HepG2 (cell line): ENCODE results near the gene PEAK1. TPM values are rescaled to one million over a fixed set of nuclear protein-coding genes. Genes with fewer than 3 reads are reported as not detected.

Experiments used
- ATAC-seq: fragments of 200-7000 bp; cut with Tn5 transposase; 3 replicates; pipeline ENCODE4 v1.9.1; 2020; ENCODE audit warnings: mild to moderate bottlenecking, moderate library complexity
- BruUV-seq: library from RNA; stranded (reverse); fragments of 400-500 nt; replicated peaks from 2 replicates; lab custom pipeline; 2021; lab: Mats Ljungman, UMichigan
- CTCF ChIA-PET: fragments of 300-600 bp; formaldehyde crosslinking; extraction: SDS; loops from one replicate; lab custom pipeline; 2021; ENCODE audit warnings: low total read pairs, inconsistent platforms, low intra/inter-chr PET ratio; lab: Yijun Ruan, JAX
- POLR2A ChIA-PET: fragments of 350-600 bp; sonication (Branson Sonifier 250); formaldehyde crosslinking; loops from one replicate; lab custom pipeline; 2020; ENCODE audit warnings: antibody characterized with exemption, inconsistent platforms; lab: Yijun Ruan, JAX
- DNase-seq: peaks from one replicate; pipeline ENCODE4 v3.0.0-alpha.2; 2015; ENCODE audit warnings: low spot score
- FAIRE-seq: peaks from 3 replicates; lab custom pipeline; 2011; peaks lifted over from hg19 to GRCh38; lab: Jason Lieb, UNC
- H2AFZ ChIP-seq: one replicate; pipeline ENCODE4 v1.6.1; 2011; ENCODE audit warnings: low read length, inconsistent platforms
- H3K27ac ChIP-seq: fragments of 300-600 bp; 3 replicates; pipeline ENCODE4 v1.8.0; 2011; ENCODE audit warnings: mixed run types, mild to moderate bottlenecking, mixed read lengths, low read length, inconsistent platforms; ENCODE audit not compliant: insufficient read depth; ENCODE audit errors: extremely low read length
- H3K27me3 ChIP-seq, 2 experiments: fragments of 200-600 bp in 1 of 2; 2 replicates in 1 of 2; 3 replicates in 1 of 2; pipeline versions ENCODE4 v1.6.0 to v1.8.0; 2011; ENCODE audit warnings: low read length in 2 of 2, mild to moderate bottlenecking in 2 of 2, moderate library complexity in 2 of 2, inconsistent platforms in 1 of 2; ENCODE audit not compliant: insufficient read depth in 2 of 2, control insufficient read depth in 1 of 2
- H3K36me3 ChIP-seq, 2 experiments: fragments of 200-600 bp in 1 of 2; replicated peaks in 1 of 2; 2 replicates in 1 of 2; 3 replicates in 1 of 2; pipeline versions ENCODE4 v1.5.1 to v1.8.0; 2011; ENCODE audit warnings: low read length in 2 of 2, inconsistent platforms in 1 of 2; ENCODE audit not compliant: insufficient read depth in 2 of 2, control insufficient read depth in 1 of 2
- H3K4me1 ChIP-seq: 2 replicates; pipeline ENCODE4 v1.5.1; 2012; ENCODE audit warnings: low read length, inconsistent platforms; ENCODE audit not compliant: insufficient read depth
- H3K4me2 ChIP-seq: 2 replicates; pipeline ENCODE4 v1.6.0; 2011; ENCODE audit warnings: low read depth, low read length, inconsistent platforms
- H3K4me3 ChIP-seq, 3 experiments: fragments of 200-600 bp in 1 of 3; sonication (generic), shearing (Covaris generic) in 1 of 3; replicated peaks in 1 of 3; 2 replicates each; pipeline ENCODE4 v1.5.1; 2011 to 2016; ENCODE audit warnings: low read length in 3 of 3, inconsistent platforms in 2 of 3, low read depth in 2 of 3, mild to moderate bottlenecking in 2 of 3, control low read depth in 1 of 3, mixed read lengths in 1 of 3; ENCODE audit not compliant: insufficient read depth in 1 of 3
- H3K79me2 ChIP-seq: one replicate; pipeline ENCODE4 v1.6.1; 2011; ENCODE audit warnings: low read length, inconsistent platforms; ENCODE audit not compliant: insufficient read depth
- H3K9ac ChIP-seq: 2 replicates; pipeline ENCODE4 v1.6.0; 2011; ENCODE audit warnings: mild to moderate bottlenecking, low read depth, low read length, inconsistent platforms; ENCODE audit not compliant: insufficient read depth
- H3K9me3 ChIP-seq: 2 replicates; pipeline ENCODE4 v1.5.1; 2012; ENCODE audit warnings: mild to moderate bottlenecking, low read length
- H4K20me1 ChIP-seq: 2 replicates; pipeline ENCODE4 v1.6.0; 2011; ENCODE audit warnings: inconsistent platforms, mild to moderate bottlenecking, low read length, moderate library complexity; ENCODE audit not compliant: insufficient read depth
- JUNB ChIP-seq: sonication (generic); formaldehyde crosslinking; IDR thresholded peaks from 2 replicates; pipeline ENCODE4 v1.8.0; 2022; ENCODE audit warnings: missing genetic modification reagents, mild to moderate bottlenecking, borderline replicate concordance
- MAFK ChIP-seq, 2 experiments: IDR thresholded peaks in 1 of 2; conservative IDR thresholded peaks in 1 of 2; 2 replicates each; pipeline ENCODE4 v1.6.1; 2011; ENCODE audit warnings: improper control_type of control experiment in 2 of 2, low read length in 2 of 2
- MTA1 ChIP-seq: sonication (generic); formaldehyde crosslinking; IDR thresholded peaks from 2 replicates; pipeline ENCODE4 v1.4.0; 2020; ENCODE audit warnings: missing genetic modification reagents, mild to moderate bottlenecking, borderline replicate concordance
- NFKB2 ChIP-seq: sonication (generic); formaldehyde crosslinking; IDR thresholded peaks from 2 replicates; pipeline ENCODE4 v1.4.0; 2020; ENCODE audit warnings: missing genetic modification reagents, borderline replicate concordance
- ONECUT2 ChIP-seq: sonication (generic); formaldehyde crosslinking; IDR thresholded peaks from 2 replicates; pipeline ENCODE4 v1.4.0; 2020; ENCODE audit warnings: missing genetic modification reagents
- SMAD3 ChIP-seq: sonication (generic); formaldehyde crosslinking; IDR thresholded peaks from 2 replicates; pipeline ENCODE4 v1.4.0; 2020; ENCODE audit warnings: missing genetic modification reagents
- THAP7 ChIP-seq: sonication (generic); formaldehyde crosslinking; IDR thresholded peaks from 2 replicates; pipeline ENCODE4 v1.8.1; 2023; ENCODE audit warnings: mild to moderate bottlenecking, missing genetic modification reagents
- ZNF501 ChIP-seq: sonication (generic); formaldehyde crosslinking; IDR thresholded peaks from 2 replicates; pipeline ENCODE4 v1.5.1; 2020; ENCODE audit warnings: mild to moderate bottlenecking, moderate library complexity, missing genetic modification reagents
- ZNF644 ChIP-seq: IDR thresholded peaks from 2 replicates; pipeline ENCODE4 v1.6.1; 2016; ENCODE audit warnings: low read depth
- ZNF713 ChIP-seq: sonication (generic); formaldehyde crosslinking; IDR thresholded peaks from 2 replicates; pipeline ENCODE4 v1.4.0; 2020; ENCODE audit warnings: mild to moderate bottlenecking, missing genetic modification reagents
- ZUFSP ChIP-seq: sonication (generic); formaldehyde crosslinking; IDR thresholded peaks from 2 replicates; pipeline ENCODE4 v1.9.0; 2021; ENCODE audit warnings: missing genetic modification reagents, mild to moderate bottlenecking, borderline replicate concordance
- WGBS: methylation state at CpG from one replicate; pipeline ENCODE4 v1.1.6; 2017; ENCODE audit warnings: low lambda C conversion rate; 5-methylcytosine and 5-hydroxymethylcytosine counted together
- in situ Hi-C: cut with HindIII; loops from 2 replicates; pipeline ENCODE4 v1.10.0; 2017; ENCODE audit warnings: low pct_unique_long_range_greater_than_20kb; ENCODE audit not compliant: extremely low pct_ligation_motif_present
- intact Hi-C: fragments of 100-400 bp; cut with micrococcal nuclease; formaldehyde crosslinking; loops from one replicate; pipeline ENCODE4 v1.10.0; 2022; ENCODE audit not compliant: unreplicated experiment
- polyA plus RNA-seq, 8 experiments: library from polyadenylated mRNA; depleted of rRNA in 3 of 8; stranded (reverse) in 7 of 8; unstranded in 1 of 8; fragments of >200 nt; fragmentation: Illumina TruSeq in 4 of 8; extraction: Trizol in 4 of 8; gene quantifications; 2 replicates each; pipeline versions ENCODE4 v1.2.1 to v1.2.3, GENCODE V29; 2011 to 2016; ENCODE audit warnings: low read depth in 4 of 8, missing spikeins in 1 of 8, mixed read lengths in 1 of 8; ENCODE audit not compliant: insufficient read depth in 1 of 8
- total RNA-seq, 5 experiments: library from RNA; depleted of rRNA; stranded (reverse); fragments of >200 nt; fragmentation: Illumina TruSeq; extraction: Trizol; gene quantifications; 2 replicates each; pipeline ENCODE4 v1.2.3, GENCODE V29; 2016; ENCODE audit warnings: low read depth in 1 of 5
- TF ChIP-seq, protein P1 (sequence below): sonication (generic); formaldehyde crosslinking; conservative IDR thresholded peaks from 2 replicates; pipeline ENCODE4 v1.8.0; 2022; ENCODE audit warnings: mild to moderate bottlenecking, moderate library complexity, missing genetic modification reagents

PEAK1 gene
- total and polyA plus RNA-seq, 2 of the 13 experiments (the other 11 are each of a cell fraction or from before 2014, with no cell fraction given): 6.0 to 6.6 TPM

GRCh38 chr15:77418391-77418965, 1.4 kb downstream of the PEAK1 start (continued):
- TF ChIP-seq, protein P1, sequence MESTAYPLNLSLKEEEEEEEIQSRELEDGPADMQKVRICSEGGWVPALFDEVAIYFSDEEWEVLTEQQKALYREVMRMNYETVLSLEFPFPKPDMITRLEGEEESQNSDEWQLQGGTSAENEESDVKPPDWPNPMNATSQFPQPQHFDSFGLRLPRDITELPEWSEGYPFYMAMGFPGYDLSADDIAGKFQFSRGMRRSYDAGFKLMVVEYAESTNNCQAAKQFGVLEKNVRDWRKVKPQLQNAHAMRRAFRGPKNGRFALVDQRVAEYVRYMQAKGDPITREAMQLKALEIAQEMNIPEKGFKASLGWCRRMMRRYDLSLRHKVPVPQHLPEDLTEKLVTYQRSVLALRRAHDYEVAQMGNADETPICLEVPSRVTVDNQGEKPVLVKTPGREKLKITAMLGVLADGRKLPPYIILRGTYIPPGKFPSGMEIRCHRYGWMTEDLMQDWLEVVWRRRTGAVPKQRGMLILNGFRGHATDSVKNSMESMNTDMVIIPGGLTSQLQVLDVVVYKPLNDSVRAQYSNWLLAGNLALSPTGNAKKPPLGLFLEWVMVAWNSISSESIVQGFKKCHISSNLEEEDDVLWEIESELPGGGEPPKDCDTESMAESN (CRISPR knock-in tag): no peak
- no peak for TF ChIP-seq ZNF713 (CRISPR knock-in tag)
- no peak for TF ChIP-seq MTA1 (CRISPR knock-in tag)
- no peak for TF ChIP-seq JUNB (CRISPR knock-in tag)
- TF ChIP-seq, all 625 proteins: peak for 0

DNA sequence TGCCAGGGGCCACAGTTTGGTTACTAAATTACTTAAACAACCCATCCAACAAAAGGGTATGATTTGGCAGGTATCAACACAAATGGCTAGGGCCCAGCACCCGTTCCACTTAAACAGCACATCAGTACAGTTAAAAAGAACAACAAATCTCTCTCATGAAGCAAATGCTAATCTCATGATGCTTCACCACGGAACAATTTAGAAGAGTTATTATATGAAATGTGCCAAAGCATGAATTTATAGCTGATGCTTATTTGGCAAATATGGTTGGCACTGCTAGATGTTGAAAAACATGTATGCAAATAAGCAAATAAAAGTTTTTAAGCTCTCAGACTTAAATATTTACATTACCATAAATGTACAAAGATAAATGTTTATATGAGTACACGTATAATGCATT, 2.3 kb downstream of the PEAK1 start:
- CTCF ChIA-PET: no interaction called here
- Histone ChIP-seq H3K79me2 (peaks cover 75% of the 10 kb centered on the region), H4K20me1 (peaks cover 9% of the 10 kb centered on the region; the same call in 1 of the 2 replicates)
- TF ChIP-seq MAFK (conservative IDR thresholded peaks at IDR 0.05 in 1 of 2, IDR thresholded peaks at IDR 0.05 in 1 of 2; ENCODE audit: low read length in 2 of 2): no peak
- TF ChIP-seq NFKB2 (CRISPR knock-in tag): no peak
- TF ChIP-seq JUNB (CRISPR knock-in tag): no peak
- no peak for TF ChIP-seq ZNF644 (CRISPR knock-in tag)
- TF ChIP-seq ONECUT2 (CRISPR knock-in tag): no peak
- no peak for TF ChIP-seq ZNF501 (CRISPR knock-in tag)
- TF ChIP-seq THAP7: no peak
- TF ChIP-seq SMAD3 (CRISPR knock-in tag): no peak
- no peak for TF ChIP-seq ZUFSP

More for the DNA sequence above, 2.3 kb downstream of the PEAK1 start:
- peaks cover 39% of the 10 kb centered on the region for H3K4me1 ChIP-seq
- intact Hi-C loops (no loop called here), in situ Hi-C loops (no loop called here)
- H3K9me3 ChIP-seq: no peaks in the 10 kb centered on the region
- no peaks in the 10 kb centered on the region; a peak in 2 of 5 replicates for H3K27me3 ChIP-seq
- H3K27ac ChIP-seq: no peak overlapping the region
- H3K36me3 ChIP-seq: no peaks in the 10 kb centered on the region
- 89% methylated on average over 3 of the region's 3 CpGs for WGBS
- H3K9ac ChIP-seq: no peak overlapping the region
- no TSS peak for BruUV-seq
- POLR2A ChIA-PET: no interaction called here
- 0 out of 2 replicates have a peak overlapping the region, but pooled peaks have one; percentile 3 for H3K4me2 ChIP-seq
- no peak overlapping the region for H2AFZ ChIP-seq
- no peak overlapping the region for H3K4me3 ChIP-seq
- no peak for FAIRE-seq
- DNase-seq: no peak
- no peak for ATAC-seq
